ENCODE results near the gene SCOC.
A peak's percentile ranks its signal among the peaks of the same experiment; 100 is the strongest.

The SCOC gene

GRCh38 chr4:140373328-140374129 is at the start of gene SCOC:
TSS of gene SCOC (plus strand) at chr4:140373646. CDS start at chr4:140379171, 5,525 bp downstream.
- DNase-seq: peak; percentile 96

- DNase-seq: no peak
Observed at GRCh38 chr4:140326395-140326993, 47.0 kb upstream of the SCOC start.

- DNase-seq: no peak
Observed at GRCh38 chr4:140330311-140330900, 43.0 kb upstream of the SCOC start.

GRCh38 chr4:140331245-140331644 is 42.2 kb upstream of the SCOC start:
- no peak for DNase-seq

GRCh38 chr4:140331876-140332275 is 41.6 kb upstream of the SCOC start:
- DNase-seq: no peak

- no peak for DNase-seq
Observed at GRCh38 chr4:140332734-140333133, 40.7 kb upstream of the SCOC start.

GRCh38 chr4:140333523-140333922 is 39.9 kb upstream of the SCOC start:
- DNase-seq: no peak

- DNase-seq: no peak
Observed at GRCh38 chr4:140335076-140335475, 38.4 kb upstream of the SCOC start.

GRCh38 chr4:140336730-140337129 is 36.7 kb upstream of the SCOC start:
- no peak for DNase-seq

GRCh38 chr4:140342620-140343019 is 30.8 kb upstream of the SCOC start:
- DNase-seq: no peak

GRCh38 chr4:140343303-140343702 is 30.1 kb upstream of the SCOC start:
- no peak for DNase-seq

- no peak for DNase-seq
Observed at GRCh38 chr4:140344101-140344500, 29.3 kb upstream of the SCOC start.

- no peak for DNase-seq
Observed at GRCh38 chr4:140344621-140345020, 28.8 kb upstream of the SCOC start.

- DNase-seq: no peak
Observed at GRCh38 chr4:140346136-140346535, 27.3 kb upstream of the SCOC start.

- no peak for DNase-seq
Observed at GRCh38 chr4:140349816-140350215, 23.6 kb upstream of the SCOC start.

- peak; percentile 11 for DNase-seq
Observed at GRCh38 chr4:140351093-140352075, 22.1 kb upstream of the SCOC start.

- no peak for DNase-seq
Observed at GRCh38 chr4:140353786-140354185, 19.7 kb upstream of the SCOC start.

- DNase-seq: no peak
Observed at GRCh38 chr4:140355288-140355687, 18.2 kb upstream of the SCOC start.

GRCh38 chr4:140357868-140358267 is 15.6 kb upstream of the SCOC start:
- no peak for DNase-seq

GRCh38 chr4:140358281-140358680 is 15.2 kb upstream of the SCOC start:
- DNase-seq: no peak

- DNase-seq: peak; percentile 79
Observed at GRCh38 chr4:140359562-140360427, 13.7 kb upstream of the SCOC start.

- no peak for DNase-seq
Observed at GRCh38 chr4:140361099-140361498, 12.3 kb upstream of the SCOC start.
